Measurements from ENCODE around the gene LDB2.

LDB2 gene

GRCh38 chr4:16717266-16717970 is 181.0 kb downstream of the LDB2 start:
- peak; percentile 83 for DNase-seq

GRCh38 chr4:16715482-16715881 is 183.0 kb downstream of the LDB2 start:
- no peak for DNase-seq

GRCh38 chr4:16714191-16714590 is 184.3 kb downstream of the LDB2 start:
- DNase-seq, result no peak

- no peak for DNase-seq
These were observed 184.7 kb downstream of the LDB2 start for GRCh38 chr4:16713696-16714095.

GRCh38 chr4:16713271-16713670 is 185.2 kb downstream of the LDB2 start:
- no peak for DNase-seq

GRCh38 chr4:16710198-16710597 is 188.2 kb downstream of the LDB2 start:
- DNase-seq, result no peak

- peak; percentile 58 for DNase-seq
These were observed 190.6 kb downstream of the LDB2 start for GRCh38 chr4:16707874-16708273.

GRCh38 chr4:16706251-16706650 is 192.2 kb downstream of the LDB2 start:
- DNase-seq, result no peak

- DNase-seq, result no peak
These were observed 193.1 kb downstream of the LDB2 start for GRCh38 chr4:16705341-16705740.

GRCh38 chr4:16704489-16704888 is 194.0 kb downstream of the LDB2 start:
- no peak for DNase-seq

- DNase-seq, result no peak
These were observed 202.5 kb downstream of the LDB2 start for GRCh38 chr4:16695896-16696295.

GRCh38 chr4:16694884-16695276 is 203.6 kb downstream of the LDB2 start:
- no peak for DNase-seq

GRCh38 chr4:16694173-16694883 is 204.1 kb downstream of the LDB2 start:
- no peak for DNase-seq

- DNase-seq, result no peak
These were observed 204.8 kb downstream of the LDB2 start for GRCh38 chr4:16693641-16694040.

- no peak for DNase-seq
These were observed 205.4 kb downstream of the LDB2 start for GRCh38 chr4:16692961-16693506.

- peak; percentile 45 for DNase-seq
These were observed 205.9 kb downstream of the LDB2 start for GRCh38 chr4:16692524-16692923.

GRCh38 chr4:16692046-16692445 is 206.4 kb downstream of the LDB2 start:
- DNase-seq, result peak; percentile 40

- DNase-seq, result no peak
These were observed 207.0 kb downstream of the LDB2 start for GRCh38 chr4:16691450-16691849.

- no peak for DNase-seq
These were observed 210.6 kb downstream of the LDB2 start for GRCh38 chr4:16687845-16688244.

- no peak for DNase-seq
These were observed 211.4 kb downstream of the LDB2 start for GRCh38 chr4:16687011-16687410.

- peak; percentile 97 for DNase-seq
These were observed 212.2 kb downstream of the LDB2 start for GRCh38 chr4:16686195-16686594.

- peak; percentile 79 for DNase-seq
These were observed 212.9 kb downstream of the LDB2 start for GRCh38 chr4:16685536-16685935.

- DNase-seq, result no peak
These were observed 213.5 kb downstream of the LDB2 start for GRCh38 chr4:16684935-16685334.

- peak; percentile 95 for DNase-seq
These were observed 214.3 kb downstream of the LDB2 start for GRCh38 chr4:16684097-16684496.

Data from fibroblast of skin of scalp (primary cell).